Neural progenitor cell (in vitro differentiated cells): ENCODE data around the gene ERGIC1.

ENCODE experiments used
- CTCF ChIP-seq: fragments of 200-600 bp; sonication (generic); IDR thresholded peaks from 2 replicates; pipeline ENCODE4 v1.5.1; 2017; ENCODE audit warnings: antibody characterized with exemption, mild to moderate bottlenecking
- EZH2 ChIP-seq: fragments of 200-600 bp; sonication (generic); IDR thresholded peaks from 2 replicates; pipeline ENCODE4 v1.6.1; 2017; ENCODE audit warnings: antibody characterized with exemption, mild to moderate bottlenecking, moderate library complexity
- EZH2phosphoT487 ChIP-seq: fragments of 200-600 bp; sonication (generic); IDR thresholded peaks from 2 replicates; pipeline ENCODE4 v1.6.1; 2017; ENCODE audit warnings: antibody characterized with exemption

- TF ChIP-seq CTCF (no peak), EZH2phosphoT487 (no peak), EZH2 (no peak)
These were observed 3.6 kb downstream of the ERGIC1 start for GRCh38 chr5:172837640-172838039.
